SK-N-SH (cell line): ENCODE data around the gene CHFR. TPM values are rescaled to one million over a fixed set of nuclear protein-coding genes. Genes with fewer than 3 reads are reported as not detected.

Source experiments
- CTCF ChIA-PET: fragments of 300-600, 350-600 bp; formaldehyde crosslinking; extraction: SDS; loops from one replicate; lab custom pipeline; 2021; lab: Yijun Ruan, JAX
- POLR2A ChIA-PET: fragments of 350-600 bp; sonication (Branson Sonifier 250); formaldehyde crosslinking; extraction: SDS; loops from one replicate; lab custom pipeline; 2020; ENCODE audit warnings: antibody characterized with exemption, inconsistent platforms; lab: Yijun Ruan, JAX
- DNase-seq: peaks from one replicate; pipeline ENCODE4 v3.0.0; 2012
- H2AFZ ChIP-seq: fragments of 200-600 bp; sonication (generic); 2 replicates; pipeline ENCODE4 v1.8.1; 2016; ENCODE audit warnings: antibody characterized with exemption, mild to moderate bottlenecking, low read depth
- H3F3A ChIP-seq: fragments of 200-600 bp; sonication (generic); replicated peaks from 2 replicates; pipeline ENCODE3; 2016; ENCODE audit warnings: antibody characterized with exemption, mild to moderate bottlenecking; ENCODE audit not compliant: insufficient read depth
- H3K27ac ChIP-seq, 2 experiments: fragments of 200-500 bp in 1 of 2; fragments of 200-600 bp in 1 of 2; sonication (Bioruptor generic) in 1 of 2; sonication (generic), shearing (Covaris generic) in 1 of 2; 2 replicates each; pipeline versions ENCODE4 v1.5.1 to v1.6.1; 2014 to 2016; ENCODE audit warnings: low read depth in 2 of 2, inconsistent platforms in 1 of 2, low read length in 1 of 2, mild to moderate bottlenecking in 1 of 2, mixed read lengths in 1 of 2
- H3K27me3 ChIP-seq: fragments of 200-600 bp; sonication (generic), shearing (Covaris generic); 2 replicates; pipeline ENCODE4 v1.6.1; 2016; ENCODE audit warnings: mixed run types; ENCODE audit not compliant: insufficient read depth
- H3K36me3 ChIP-seq, 2 experiments: fragments of 200-500 bp in 1 of 2; fragments of 200-600 bp in 1 of 2; sonication (Bioruptor generic) in 1 of 2; sonication (generic) in 1 of 2; replicated peaks in 1 of 2; 2 replicates each; pipeline versions ENCODE3 to v1.5.1; 2014 to 2016; ENCODE audit warnings: low read length in 1 of 2, mild to moderate bottlenecking in 1 of 2; ENCODE audit not compliant: insufficient read depth in 2 of 2, control insufficient read depth in 1 of 2
- H3K4me1 ChIP-seq, 2 experiments: fragments of 200-500 bp in 1 of 2; fragments of 200-600 bp in 1 of 2; sonication (Bioruptor generic) in 1 of 2; sonication (generic), shearing (Covaris generic) in 1 of 2; 2 replicates each; pipeline versions ENCODE4 v1.5.1 to v1.6.1; 2014 to 2016; ENCODE audit warnings: low read depth in 1 of 2, low read length in 1 of 2, mixed run types in 1 of 2; ENCODE audit not compliant: insufficient read depth in 2 of 2, control insufficient read depth in 1 of 2
- H3K4me2 ChIP-seq: fragments of 200-600 bp; sonication (generic), shearing (Covaris generic); 2 replicates; pipeline ENCODE4 v1.6.1; 2017; ENCODE audit warnings: mixed run types
- H3K4me3 ChIP-seq, 2 experiments: fragments of 200-500 bp in 1 of 2; fragments of 200-600 bp in 1 of 2; sonication (Bioruptor generic) in 1 of 2; sonication (generic), shearing (Covaris generic) in 1 of 2; 2 replicates each; pipeline versions ENCODE4 v1.5.1 to v1.8.1; 2014 to 2016; ENCODE audit warnings: low read depth in 2 of 2, inconsistent platforms in 1 of 2, low read length in 1 of 2, mild to moderate bottlenecking in 1 of 2, mixed read lengths in 1 of 2, moderate library complexity in 1 of 2
- H3K79me2 ChIP-seq: fragments of 200-600 bp; sonication (generic); 2 replicates; pipeline ENCODE4 v1.8.1; 2017; ENCODE audit warnings: mild to moderate bottlenecking; ENCODE audit not compliant: insufficient read depth
- H3K9ac ChIP-seq: fragments of 200-600 bp; sonication (generic); 2 replicates; pipeline ENCODE4 v1.6.1; 2017; ENCODE audit warnings: mixed run types
- H3K9me2 ChIP-seq: fragments of 200-600 bp; sonication (generic); 2 replicates; pipeline ENCODE4 v1.6.1; 2017; ENCODE audit warnings: mixed run types
- H3K9me3 ChIP-seq: fragments of 200-600 bp; sonication (generic); 2 replicates; pipeline ENCODE4 v1.6.1; 2017; ENCODE audit warnings: mixed run types, mild to moderate bottlenecking, moderate library complexity
- H4K20me1 ChIP-seq: fragments of 200-600 bp; sonication (generic); 2 replicates; pipeline ENCODE4 v1.6.1; 2017; ENCODE audit warnings: mild to moderate bottlenecking, mixed run types; ENCODE audit not compliant: insufficient read depth
- EP300 ChIP-seq, 2 experiments: IDR thresholded peaks; 2 replicates each; pipeline versions ENCODE4 v1.4.0 to v1.6.1; 2012; ENCODE audit warnings: borderline replicate concordance in 1 of 2, low read depth in 1 of 2, low read length in 1 of 2
- MAX ChIP-seq: IDR thresholded peaks from 2 replicates; pipeline ENCODE4 v1.4.0; 2012; ENCODE audit warnings: low read depth
- NRF1 ChIP-seq: IDR thresholded peaks from 2 replicates; pipeline ENCODE4 v1.6.1; 2012; ENCODE audit warnings: low read depth, mild to moderate bottlenecking, low read length
- POLR2AphosphoS5 ChIP-seq: IDR thresholded peaks from 2 replicates; pipeline ENCODE4 v1.6.1; 2012; ENCODE audit warnings: low read depth, low read length
- RCOR1 ChIP-seq: fragments of 150-350 bp; IDR thresholded peaks from 2 replicates; pipeline ENCODE4 v1.6.1; 2017; ENCODE audit warnings: antibody characterized with exemption, low read length
- REST ChIP-seq: IDR thresholded peaks from 2 replicates; pipeline ENCODE4 v1.6.1; 2012; ENCODE audit warnings: mild to moderate bottlenecking, low read depth, low read length, moderate library complexity
- SMC3 ChIP-seq: IDR thresholded peaks from 2 replicates; pipeline ENCODE4 v1.6.1; 2012; ENCODE audit warnings: low read depth, low read length, improper control_type of control experiment
- USF1 ChIP-seq: IDR thresholded peaks from 2 replicates; pipeline ENCODE4 v1.4.0; 2012; ENCODE audit warnings: low read depth, borderline replicate concordance
- USF2 ChIP-seq: fragments of 150-350 bp; IDR thresholded peaks from 2 replicates; pipeline ENCODE4 v1.6.1; 2017; ENCODE audit warnings: antibody characterized with exemption, low read length, low read depth, borderline replicate concordance
- YY1 ChIP-seq: IDR thresholded peaks from 2 replicates; pipeline ENCODE4 v1.4.0; 2012; ENCODE audit warnings: low read depth, mild to moderate bottlenecking
- WGBS: methylation state at CpG from one replicate; pipeline ENCODE4 v1.1.6; 2017; ENCODE audit warnings: low lambda C conversion rate; 5-methylcytosine and 5-hydroxymethylcytosine counted together
- polyA plus RNA-seq, 3 experiments: library from polyadenylated mRNA; depleted of rRNA; stranded (reverse); fragments of >200 nt; gene quantifications; 2 replicates each; pipeline ENCODE4 v1.2.3, GENCODE V29; 2012

CHFR gene
- polyA plus RNA-seq, 1 of the 3 experiments (the other 2 are of a cell fraction): 31.6 TPM

- 94% methylated on average over 9 of the region's 9 CpGs for WGBS
- Histone ChIP-seq H3K27me3 (no peaks in the 10 kb centered on the region), H4K20me1 (peaks cover 26% of the 10 kb centered on the region), H3K27ac (no peak overlapping the region), H3F3A (no peaks in the 10 kb centered on the region), H3K4me3 (no peak overlapping the region), H2AFZ (no peak overlapping the region), H3K4me1 (no peaks in the 10 kb centered on the region), H3K36me3 (peaks cover 30 to 64% of the 10 kb centered on the region in 2 experiments), H3K9me2 (no peaks in the 10 kb centered on the region), H3K9ac (no peak overlapping the region), H3K9me3 (no peaks in the 10 kb centered on the region), H3K4me2 (no peak overlapping the region), H3K79me2 (peaks cover 9% of the 10 kb centered on the region; the same call in 1 of the 2 replicates)
- ChIA-PET POLR2A (interaction anchor here (0.5 to 0.6 kb wide), 2 partner anchors 18 to 399 kb away, joined by 3 read pairs; no protein-coding TSS in a partner anchor), CTCF (no interaction called here)
- TF ChIP-seq EP300 (IDR thresholded peaks at IDR 0.05; ENCODE audit: borderline replicate concordance in 1 of 2, low read depth in 1 of 2, low read length in 1 of 2): no peak
- no peak for TF ChIP-seq YY1
- no peak for TF ChIP-seq USF1
- no peak for TF ChIP-seq SMC3
- TF ChIP-seq USF2: no peak
- TF ChIP-seq NRF1: no peak
- no peak for DNase-seq
Measured at GRCh38 chr12:132784580-132784979, 102.8 kb downstream of the CHFR start.

GRCh38 chr12:132783917-132784531 is 103.4 kb downstream of the CHFR start:
- no peak for DNase-seq
- H3K36me3 ChIP-seq: peaks cover 30 to 63% of the 10 kb centered on the region in 2 experiments
- no peak overlapping the region for H2AFZ ChIP-seq
- 89% methylated on average over 19 of the region's 22 CpGs for WGBS
- H3K27ac ChIP-seq: no peak overlapping the region
- H3K9me2 ChIP-seq: no peaks in the 10 kb centered on the region
- H3K9ac ChIP-seq: no peak overlapping the region
- no peaks in the 10 kb centered on the region for H3F3A ChIP-seq
- no peaks in the 10 kb centered on the region for H3K9me3 ChIP-seq
- H3K4me2 ChIP-seq: no peak overlapping the region
- no peaks in the 10 kb centered on the region for H3K4me1 ChIP-seq
- no peak overlapping the region for H3K4me3 ChIP-seq
- H3K79me2 ChIP-seq: peaks cover 9% of the 10 kb centered on the region; the same call in 1 of the 2 replicates
- ChIA-PET POLR2A (interaction anchor here (0.5 to 0.6 kb wide), 2 partner anchors 17 to 400 kb away, joined by 3 read pairs; no protein-coding TSS in a partner anchor), CTCF (no interaction called here)
- peaks cover 25% of the 10 kb centered on the region for H4K20me1 ChIP-seq
- H3K27me3 ChIP-seq: no peaks in the 10 kb centered on the region
- no peak for TF ChIP-seq RCOR1
- no peak for TF ChIP-seq MAX
- no peak for TF ChIP-seq REST
- TF ChIP-seq POLR2AphosphoS5: no peak

Other genes starting within 250 kb of the CHFR start
- 17.8 and 20.1 TPM in 2 replicates for gene POLE, start 200.3 kb downstream of the CHFR start, polyA plus RNA-seq (2012; rRNA removed)
- 25.4 and 35.8 TPM in 2 replicates for gene PXMP2, start 200.0 kb downstream of the CHFR start, polyA plus RNA-seq (2012; rRNA removed)
- gene PGAM5, start 176.8 kb downstream of the CHFR start, polyA plus RNA-seq (2012; rRNA removed): 19.9 and 22.5 TPM in 2 replicates
- 55.1 and 85.2 TPM in 2 replicates for gene ANKLE2, start 125.8 kb downstream of the CHFR start, polyA plus RNA-seq (2012; rRNA removed)
- gene GOLGA3, start 58.7 kb downstream of the CHFR start, polyA plus RNA-seq (2012; rRNA removed): 16.9 and 18.0 TPM in 2 replicates
- gene ZNF605, start 68.7 kb upstream of the CHFR start, polyA plus RNA-seq (2012; rRNA removed): 4.0 and 6.9 TPM in 2 replicates
- gene ZNF26, start 98.8 kb upstream of the CHFR start, polyA plus RNA-seq (2012; rRNA removed): 7.3 and 9.4 TPM in 2 replicates
- gene ZNF84, start 149.9 kb upstream of the CHFR start, polyA plus RNA-seq (2012; rRNA removed): 12.2 and 20.2 TPM in 2 replicates
- gene ZNF140, start 193.3 kb upstream of the CHFR start, polyA plus RNA-seq (2012; rRNA removed): 5.1 and 7.9 TPM in 2 replicates
- gene ZNF891, start 242.7 kb upstream of the CHFR start, polyA plus RNA-seq (2012; rRNA removed): 0.33 and 0.50 TPM in 2 replicates
- gene ZNF10, start 243.0 kb upstream of the CHFR start, polyA plus RNA-seq (2012; rRNA removed): 4.0 and 4.5 TPM in 2 replicates